ENCODE measurements around the gene FCAMR.

DNA sequence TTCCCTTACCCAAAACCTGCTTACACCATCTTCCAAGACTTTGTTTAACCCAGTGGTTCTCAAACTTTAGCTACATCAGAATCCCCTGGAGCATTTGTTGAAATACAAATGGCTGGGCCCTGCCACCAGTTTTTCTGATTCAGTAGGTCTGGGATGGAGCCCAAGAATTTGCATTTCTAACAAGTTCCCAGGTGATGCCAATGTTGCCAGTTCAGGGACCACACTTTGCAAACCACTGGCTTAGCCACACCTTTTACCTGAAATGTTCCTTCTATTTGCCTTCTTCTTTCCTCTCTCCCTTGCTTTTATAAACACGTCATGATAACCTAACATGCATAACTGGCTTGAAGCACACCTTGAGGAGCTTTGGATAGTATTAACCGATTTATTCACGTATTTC lies 16.1 kb upstream of the FCAMR start:
- TF ChIP-seq CTCF (conservative IDR thresholded peaks at IDR 0.05; ENCODE audit: low read depth in 2 of 2) = no peak
- no peak for TF ChIP-seq REST (IDR thresholded peaks at IDR 0.05; ENCODE audit: unreplicated experiment)

Measured in GM23338 (cell line).